RWPE1 (cell line): ENCODE results near the gene RD3L.

ENCODE experiments used
- CTCF ChIA-PET: fragments of 350-600 bp; sonication (Branson Sonifier 250); formaldehyde crosslinking; extraction: SDS; loops from one replicate; lab custom pipeline; 2021; lab: Yijun Ruan, JAX
- POLR2A ChIA-PET: fragments of 400-600 bp; formaldehyde crosslinking; extraction: SDS; loops from one replicate; lab custom pipeline; 2020; ENCODE audit warnings: antibody characterized with exemption; ENCODE audit not compliant: low non-redundant PET; lab: Yijun Ruan, JAX
- DNase-seq: peaks from one replicate; pipeline ENCODE4 v3.0.0; 2012; ENCODE audit warnings: low spot score
- H3K27ac ChIP-seq: fragments of 450-650 bp; 2 replicates; pipeline ENCODE4 v1.5.1; 2017
- TF ChIP-seq, protein P1 (sequence below): fragments of 450-650 bp; conservative IDR thresholded peaks from 2 replicates; pipeline ENCODE4 v1.5.1; 2017; ENCODE audit warnings: low read depth, mild to moderate bottlenecking

Gene RD3L

DNA sequence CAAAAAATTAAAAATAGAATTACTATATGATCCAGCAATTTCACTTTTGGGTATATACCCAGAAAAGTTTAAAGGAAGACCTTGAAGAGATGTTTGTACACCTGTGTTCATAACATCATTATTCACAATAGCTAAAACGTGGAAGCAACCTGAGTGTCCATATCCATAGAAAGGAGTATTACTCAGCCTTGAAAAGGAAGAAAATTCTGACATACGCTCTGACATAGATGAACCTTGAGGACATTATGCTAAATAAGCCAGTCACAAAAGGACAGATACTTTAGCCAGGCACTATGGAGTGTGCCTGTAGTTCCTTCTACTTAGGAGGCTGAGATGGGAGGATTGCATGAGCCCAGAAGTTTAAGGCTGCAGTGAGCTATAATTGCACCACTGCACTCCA is 6.1 kb upstream of the RD3L start:
- no peak for DNase-seq
- POLR2A ChIA-PET, result interaction anchor here (0.6 kb wide), 2 partner anchors 78 to 137 kb away, joined by 3 to 4 read pairs; no protein-coding TSS in a partner anchor
- TF ChIP-seq, protein P1, sequence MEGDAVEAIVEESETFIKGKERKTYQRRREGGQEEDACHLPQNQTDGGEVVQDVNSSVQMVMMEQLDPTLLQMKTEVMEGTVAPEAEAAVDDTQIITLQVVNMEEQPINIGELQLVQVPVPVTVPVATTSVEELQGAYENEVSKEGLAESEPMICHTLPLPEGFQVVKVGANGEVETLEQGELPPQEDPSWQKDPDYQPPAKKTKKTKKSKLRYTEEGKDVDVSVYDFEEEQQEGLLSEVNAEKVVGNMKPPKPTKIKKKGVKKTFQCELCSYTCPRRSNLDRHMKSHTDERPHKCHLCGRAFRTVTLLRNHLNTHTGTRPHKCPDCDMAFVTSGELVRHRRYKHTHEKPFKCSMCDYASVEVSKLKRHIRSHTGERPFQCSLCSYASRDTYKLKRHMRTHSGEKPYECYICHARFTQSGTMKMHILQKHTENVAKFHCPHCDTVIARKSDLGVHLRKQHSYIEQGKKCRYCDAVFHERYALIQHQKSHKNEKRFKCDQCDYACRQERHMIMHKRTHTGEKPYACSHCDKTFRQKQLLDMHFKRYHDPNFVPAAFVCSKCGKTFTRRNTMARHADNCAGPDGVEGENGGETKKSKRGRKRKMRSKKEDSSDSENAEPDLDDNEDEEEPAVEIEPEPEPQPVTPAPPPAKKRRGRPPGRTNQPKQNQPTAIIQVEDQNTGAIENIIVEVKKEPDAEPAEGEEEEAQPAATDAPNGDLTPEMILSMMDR, result no peak
- CTCF ChIA-PET, result no interaction called here
- H3K27ac ChIP-seq, result no peak overlapping the region

DNA sequence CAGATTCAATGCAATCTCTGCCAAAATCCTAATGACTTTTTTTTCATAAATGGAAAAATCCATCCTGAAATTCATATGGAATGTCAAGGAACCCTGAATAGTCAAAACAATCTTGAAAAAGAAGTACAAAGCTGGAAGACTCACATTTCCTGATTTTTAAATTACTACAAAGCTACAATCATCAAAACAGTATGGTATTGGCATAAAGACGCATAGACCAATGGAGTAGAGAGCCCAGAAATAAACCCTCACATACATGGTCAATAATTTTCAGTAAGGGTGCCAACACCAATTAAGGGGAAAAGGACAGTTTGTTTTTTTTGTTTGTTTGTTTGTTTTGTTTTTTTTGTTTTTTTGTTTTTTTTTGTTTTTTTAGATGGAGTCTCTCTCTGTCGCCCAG is 4.6 kb upstream of the RD3L start:
- ChIA-PET CTCF (no interaction called here), POLR2A (no interaction called here)
- H3K27ac ChIP-seq, result no peak overlapping the region
- no peak for DNase-seq
- TF ChIP-seq, protein P1, result no peak

DNA sequence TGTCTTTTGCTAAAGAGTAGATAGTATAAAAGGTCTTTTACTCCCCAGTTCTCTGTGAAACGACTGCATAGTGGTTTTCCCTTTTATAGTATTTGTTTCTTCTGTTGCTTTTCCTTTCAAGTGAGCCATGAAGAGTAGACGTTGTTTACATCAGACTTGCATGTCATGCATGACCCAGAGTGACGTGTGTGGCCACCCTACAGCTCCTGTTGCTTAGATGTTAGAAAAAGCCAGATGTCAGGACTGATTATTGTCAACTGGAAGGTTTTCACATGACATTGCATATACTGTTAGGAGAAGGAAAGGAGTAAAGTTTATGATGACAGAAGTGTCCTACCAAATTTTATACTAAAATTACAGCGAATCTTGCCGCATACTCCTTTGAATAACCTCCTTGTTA is 1.3 kb upstream of the RD3L start:
- no peak overlapping the region for H3K27ac ChIP-seq
- POLR2A ChIA-PET, result no interaction called here
- CTCF ChIA-PET, result no interaction called here
- TF ChIP-seq, protein P1, result no peak
- DNase-seq, result no peak

DNA sequence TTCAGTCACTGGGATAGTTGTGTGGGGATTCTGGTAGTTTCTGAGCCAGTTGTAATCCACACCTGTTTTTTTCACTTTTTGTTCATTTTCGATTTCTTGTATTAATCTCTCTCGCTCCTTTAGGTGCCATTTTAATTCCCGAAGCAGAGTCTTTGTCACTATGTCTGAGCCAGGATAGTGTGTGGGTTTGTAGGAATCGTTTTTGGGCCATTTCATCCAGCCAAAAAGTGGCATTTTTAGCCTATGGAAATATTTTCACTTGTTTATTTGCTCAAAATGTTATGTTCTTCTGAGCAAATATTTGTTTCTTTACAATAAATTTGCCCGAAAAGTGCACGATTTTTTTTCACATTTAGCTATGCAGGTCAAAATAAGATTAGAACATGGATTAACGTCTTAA is 867 bp downstream of the RD3L start:
- POLR2A ChIA-PET, result no interaction called here
- CTCF ChIA-PET, result interaction anchor here (0.6 to 0.8 kb wide), 2 partner anchors 90 to 133 kb away, joined by 3 read pairs; no protein-coding TSS in a partner anchor
- no peak overlapping the region for H3K27ac ChIP-seq
- TF ChIP-seq, protein P1, result no peak
- DNase-seq, result no peak

DNA sequence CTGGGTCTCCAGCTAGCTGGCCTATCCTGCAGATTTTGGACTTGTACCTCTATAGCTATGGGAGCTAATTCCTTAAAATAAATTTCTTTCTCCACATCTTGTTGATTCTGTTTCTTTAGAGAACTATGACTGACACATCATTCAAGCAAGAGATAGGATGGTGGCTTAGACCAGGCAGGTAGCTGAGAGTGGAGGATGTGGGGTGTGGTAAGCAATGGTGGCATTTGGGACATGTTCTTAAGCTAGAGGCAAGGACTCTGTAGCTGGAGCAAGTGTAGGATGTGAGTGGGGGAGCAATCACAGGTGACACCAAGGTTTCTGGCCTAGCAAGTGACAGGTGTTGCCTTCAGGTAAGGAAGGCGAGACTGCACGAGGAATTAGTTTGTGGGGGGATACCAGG is 7.2 kb downstream of the RD3L start:
- no peak for DNase-seq
- POLR2A ChIA-PET, result no interaction called here

DNA sequence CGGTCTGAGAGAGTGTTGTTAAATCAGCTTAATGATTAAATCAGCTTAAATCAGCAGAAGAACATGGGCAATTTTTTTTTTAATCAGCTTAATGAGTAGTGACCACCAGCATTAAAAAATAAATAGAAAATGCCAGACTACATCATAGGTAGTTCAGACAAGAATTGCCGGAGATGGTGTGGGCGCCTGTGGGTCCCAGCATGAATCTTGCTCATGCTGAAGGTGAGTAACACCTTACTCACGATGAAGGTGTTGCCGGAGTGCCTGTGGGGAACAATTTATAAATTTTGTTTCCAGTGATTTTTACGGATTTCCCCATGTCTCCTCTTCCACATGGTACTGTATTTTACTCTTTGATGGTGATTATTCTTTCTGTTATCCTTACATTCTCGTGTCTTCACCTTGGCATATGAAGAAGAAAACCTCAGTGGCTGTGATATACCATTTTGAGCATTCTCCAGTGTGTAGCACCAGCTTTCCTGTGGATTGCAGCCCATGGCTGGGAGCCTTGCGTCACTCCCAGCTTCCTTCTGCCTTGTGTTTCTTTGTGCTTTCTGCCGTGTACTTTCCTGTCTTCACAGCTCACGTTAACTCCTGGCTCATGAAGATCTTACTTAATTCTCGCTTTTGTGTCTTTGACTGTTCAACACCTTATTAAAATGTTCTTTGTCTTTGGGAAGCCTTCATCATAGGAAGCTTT is 9.4 kb downstream of the RD3L start:
- TF ChIP-seq, protein P1, result no peak
- ChIA-PET CTCF (interaction anchor here (0.6 kb wide), 1 partner anchor 1164 kb away, joined by 3 read pairs; no protein-coding TSS in a partner anchor), POLR2A (no interaction called here)
- peak overlapping the region; percentile 58 for H3K27ac ChIP-seq
- peak; percentile 79 for DNase-seq

More for the DNA sequence above, 7.2 kb downstream of the RD3L start:
- TF ChIP-seq, protein P1, result no peak
- CTCF ChIA-PET, result no interaction called here
- no peak overlapping the region for H3K27ac ChIP-seq
